Esophagus muscularis mucosa (tissue), 4 donors: Measurements from ENCODE around the gene KCNJ16.

Experiments
- EP300 ChIP-seq: sonication (generic); formaldehyde crosslinking; IDR thresholded peaks from one replicate; pipeline ENCODE4 v1.6.1; 2017; ENCODE audit warnings: antibody characterized with exemption
- POLR2A ChIP-seq: fragments of 450-650 bp; IDR thresholded peaks from one replicate; pipeline ENCODE4 v1.6.1; 2017; ENCODE audit warnings: antibody characterized with exemption, moderate library complexity, mild to moderate bottlenecking, low read depth
- POLR2AphosphoS5 ChIP-seq, 2 donors: sonication (generic); formaldehyde crosslinking; IDR thresholded peaks; one replicate each; pipeline ENCODE4 v1.6.1; 2017; ENCODE audit warnings: antibody characterized with exemption in 2 of 2
- TF ChIP-seq, protein P1 (sequence below), 3 experiments: fragments of 200-600 bp in 2 of 3; fragments of 450-650 bp in 1 of 3; sonication (generic) in 2 of 3; IDR thresholded peaks; one replicate each; pipeline ENCODE4 v1.5.1; 2017 to 2019; ENCODE audit warnings: antibody characterized with exemption in 3 of 3, mild to moderate bottlenecking in 2 of 3, moderate library complexity in 1 of 3

DNA sequence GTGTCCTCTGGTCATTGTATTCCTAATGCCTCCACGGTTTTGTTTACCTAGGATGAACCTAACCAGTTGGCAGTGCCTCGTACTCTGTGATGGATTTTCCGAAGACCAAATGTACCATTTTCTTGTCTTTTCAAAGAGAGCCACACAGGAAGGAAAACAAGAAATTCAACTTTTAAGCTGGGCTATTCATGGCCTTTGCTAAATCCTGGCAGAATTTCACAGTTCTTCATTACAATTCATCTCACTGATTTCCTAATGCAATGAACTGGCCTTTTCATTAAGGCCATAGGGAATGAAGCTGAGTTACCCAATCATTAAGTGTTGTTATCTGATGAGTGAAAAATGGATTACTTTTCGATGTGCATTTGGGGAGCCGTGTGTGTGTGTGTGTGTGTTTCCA lies 7.9 kb upstream of the KCNJ16 start:
- TF ChIP-seq, protein P1, sequence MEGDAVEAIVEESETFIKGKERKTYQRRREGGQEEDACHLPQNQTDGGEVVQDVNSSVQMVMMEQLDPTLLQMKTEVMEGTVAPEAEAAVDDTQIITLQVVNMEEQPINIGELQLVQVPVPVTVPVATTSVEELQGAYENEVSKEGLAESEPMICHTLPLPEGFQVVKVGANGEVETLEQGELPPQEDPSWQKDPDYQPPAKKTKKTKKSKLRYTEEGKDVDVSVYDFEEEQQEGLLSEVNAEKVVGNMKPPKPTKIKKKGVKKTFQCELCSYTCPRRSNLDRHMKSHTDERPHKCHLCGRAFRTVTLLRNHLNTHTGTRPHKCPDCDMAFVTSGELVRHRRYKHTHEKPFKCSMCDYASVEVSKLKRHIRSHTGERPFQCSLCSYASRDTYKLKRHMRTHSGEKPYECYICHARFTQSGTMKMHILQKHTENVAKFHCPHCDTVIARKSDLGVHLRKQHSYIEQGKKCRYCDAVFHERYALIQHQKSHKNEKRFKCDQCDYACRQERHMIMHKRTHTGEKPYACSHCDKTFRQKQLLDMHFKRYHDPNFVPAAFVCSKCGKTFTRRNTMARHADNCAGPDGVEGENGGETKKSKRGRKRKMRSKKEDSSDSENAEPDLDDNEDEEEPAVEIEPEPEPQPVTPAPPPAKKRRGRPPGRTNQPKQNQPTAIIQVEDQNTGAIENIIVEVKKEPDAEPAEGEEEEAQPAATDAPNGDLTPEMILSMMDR (IDR thresholded peaks at IDR 0.05), result no peak
- TF ChIP-seq POLR2AphosphoS5 (IDR thresholded peaks at IDR 0.05) (no peak), POLR2A (no peak), EP300 (no peak)
